Panc1 (cell line): Measurements from ENCODE around the gene DYDC1. TPM values are rescaled to one million over a fixed set of nuclear protein-coding genes. Genes with fewer than 3 reads are reported as not detected.

ENCODE experiments used
- ATAC-seq: fragments of 200-7000 bp; cut with Tn5 transposase; 2 replicates; pipeline ENCODE4 v1.9.1; 2020; ENCODE audit warnings: mild to moderate bottlenecking, moderate library complexity
- Bru-seq: library from RNA; stranded (reverse); fragments of 400-500 nt; gene quantifications from one replicate; lab custom pipeline; 2021; lab: Mats Ljungman, UMichigan
- BruChase-seq, 2 experiments: library from RNA; stranded (reverse); fragments of 400-500 nt; gene quantifications; one replicate each; lab custom pipeline; 2021; lab: Mats Ljungman, UMichigan
- BruUV-seq: library from RNA; stranded (reverse); fragments of 400-500 nt; replicated peaks from 2 replicates; lab custom pipeline; 2021; lab: Mats Ljungman, UMichigan
- CTCF ChIA-PET: fragments of 300-600 bp; sonication (Branson Sonifier 250); formaldehyde crosslinking; loops from one replicate; lab custom pipeline; 2022; ENCODE audit warnings: antibody characterized with exemption; lab: Charles Lee
- POLR2A ChIA-PET: fragments of 300-600 bp; sonication (Branson Sonifier 250); formaldehyde crosslinking; loops from one replicate; lab custom pipeline; 2022; ENCODE audit warnings: antibody characterized with exemption; lab: Charles Lee
- DNase-seq: peaks from one replicate; pipeline ENCODE4 v3.0.0-alpha.2; 2010; ENCODE audit warnings: low read depth, low spot score
- H3K27ac ChIP-seq: 2 replicates; pipeline ENCODE4 v1.5.1; 2011; ENCODE audit warnings: mild to moderate bottlenecking, low read length, inconsistent platforms
- H3K27me3 ChIP-seq: fragments of 200-500 bp; sonication (Bioruptor generic); 2 replicates; pipeline ENCODE4 v1.6.0; 2014; ENCODE audit warnings: low read length, inconsistent platforms; ENCODE audit not compliant: control insufficient read depth, insufficient read depth
- H3K36me3 ChIP-seq: fragments of 200-500 bp; sonication (Bioruptor generic); 2 replicates; pipeline ENCODE4 v1.5.1; 2014; ENCODE audit warnings: inconsistent platforms, mild to moderate bottlenecking, low read length, moderate library complexity; ENCODE audit not compliant: control insufficient read depth, insufficient read depth
- H3K4me1 ChIP-seq: 2 replicates; pipeline ENCODE4 v1.5.1; 2011; ENCODE audit warnings: inconsistent platforms, mild to moderate bottlenecking, low read length, moderate library complexity; ENCODE audit not compliant: control insufficient read depth, insufficient read depth
- H3K4me3 ChIP-seq, 2 experiments: 2 replicates each; pipeline ENCODE4 v1.5.1; 2011 to 2012; ENCODE audit warnings: low read depth in 2 of 2, low read length in 2 of 2, mild to moderate bottlenecking in 2 of 2, inconsistent platforms in 1 of 2, moderate library complexity in 1 of 2
- H3K9me3 ChIP-seq: fragments of 200-500 bp; sonication (Bioruptor generic); 2 replicates; pipeline ENCODE4 v1.5.1; 2014; ENCODE audit warnings: low read depth, mild to moderate bottlenecking, inconsistent platforms, low read length, moderate library complexity; ENCODE audit not compliant: control insufficient read depth, insufficient read depth
- CTCF ChIP-seq: fragments of 450-650 bp; IDR thresholded peaks from 2 replicates; pipeline ENCODE4 v1.5.1; 2017; ENCODE audit warnings: mild to moderate bottlenecking
- POLR2AphosphoS5 ChIP-seq: IDR thresholded peaks from 2 replicates; pipeline ENCODE4 v1.6.1; 2012; ENCODE audit warnings: mild to moderate bottlenecking, low read depth, low read length, moderate library complexity
- REST ChIP-seq, 2 experiments: IDR thresholded peaks; 2 replicates each; pipeline ENCODE4 v1.6.1; 2011 to 2012; ENCODE audit warnings: low read depth in 2 of 2, control low read depth in 1 of 2, low read length in 1 of 2, mild to moderate bottlenecking in 1 of 2, moderate library complexity in 1 of 2; ENCODE audit not compliant: insufficient read depth in 1 of 2
- SIN3A ChIP-seq: IDR thresholded peaks from 2 replicates; pipeline ENCODE4 v1.6.1; 2012; ENCODE audit warnings: low read depth, mild to moderate bottlenecking, low read length, moderate library complexity, borderline replicate concordance; ENCODE audit not compliant: insufficient read depth
- TCF7L2 ChIP-seq: IDR thresholded peaks from 2 replicates; pipeline ENCODE4 v1.6.1; 2011; ENCODE audit warnings: mild to moderate bottlenecking, low read depth, low read length, inconsistent platforms
- in situ Hi-C: cut with HindIII; loops from 2 replicates; pipeline ENCODE4 v1.10.0; 2016; ENCODE audit warnings: low sequenced_read_pairs, low pct_unique_long_range_greater_than_20kb
- intact Hi-C: fragments of 100-400 bp; cut with micrococcal nuclease; formaldehyde crosslinking; loops from one replicate; pipeline ENCODE4 v1.10.0; 2022; ENCODE audit not compliant: unreplicated experiment
- long read RNA-seq: library from polyadenylated mRNA; unstranded; transcript quantifications from one replicate; pipeline ENCODE4 v2.0.0, GENCODE V29; 2021; ENCODE audit not compliant: unreplicated experiment
- polyA plus RNA-seq: library from polyadenylated mRNA; unstranded; fragments of >200 nt; gene quantifications from one replicate; pipeline ENCODE4 v1.2.1, GENCODE V29; 2012; ENCODE audit warnings: missing spikeins; ENCODE audit not compliant: insufficient read length
- total RNA-seq: library from RNA; stranded (reverse); gene quantifications from one replicate; pipeline ENCODE4 v1.2.1, GENCODE V29; 2021; ENCODE audit not compliant: unreplicated experiment

The DYDC1 gene
- total RNA-seq (not detected), Bru-seq, nascent RNA (not detected), BruChase-seq, experiment 1, labeled RNA remaining after a 2-hour chase (not detected), BruChase-seq, experiment 2, labeled RNA remaining after a 6-hour chase (not detected)
- polyA plus RNA-seq, result not detected
- long read RNA-seq, result 0 reads

GRCh38 chr10:80356563-80356988, at the start of gene DYDC1, which contains the start of gene DYDC2:
Gene DYDC1, minus strand, starts transcription at chr10:80356755. Its CDS starts 4,154 bp downstream, at chr10:80352601.
Gene DYDC2, plus strand, starts transcription at chr10:80356781. Its CDS starts 5,663 bp downstream, at chr10:80362444.
- Histone ChIP-seq H3K4me1 (no peaks in the 10 kb centered on the region; the same call in 1 of the 2 replicates), H3K27ac (no peak within 1 kb of the TSS), H3K9me3 (no peaks in the 10 kb centered on the region), H3K36me3 (no peaks in the 10 kb centered on the region), H3K4me3 (no peak within 1 kb of the TSS), H3K27me3 (peaks cover 13% of the 10 kb centered on the region)
- ChIA-PET POLR2A (no interaction called here), CTCF (no interaction called here)
- intact Hi-C loops, result no loop called here
- DNase-seq (no peak), ATAC-seq (peak; percentile 78)
- no TSS peak for BruUV-seq
- TF ChIP-seq POLR2AphosphoS5 (no peak), SIN3A (no peak), TCF7L2 (no peak), REST (IDR thresholded peaks at IDR 0.05; ENCODE audit: insufficient read depth in 1 of 2, low read depth in 2 of 2, low read length in 1 of 2) (no peak), CTCF (no peak)
- in situ Hi-C loops, result no loop called here

GRCh38 chr10:80406204-80406603, 49.6 kb upstream of the DYDC1 start:
- no peak for ATAC-seq
- CTCF ChIA-PET, result no interaction called here
- Histone ChIP-seq H3K36me3 (no peaks in the 10 kb centered on the region), H3K27ac (no peak overlapping the region), H3K27me3 (no peaks in the 10 kb centered on the region), H3K9me3 (no peaks in the 10 kb centered on the region), H3K4me3 (no peak overlapping the region), H3K4me1 (peaks cover 10% of the 10 kb centered on the region; the same call in 1 of the 2 replicates)
- in situ Hi-C loops (no loop called here), intact Hi-C loops (no loop called here)
- POLR2A ChIA-PET, result no interaction called here
- no peak for DNase-seq
- TF ChIP-seq SIN3A, result no peak
- no peak for TF ChIP-seq CTCF
- BruUV-seq, result no TSS peak
